Glomerular visceral epithelial cell (primary cell): ENCODE measurements around the gene USP34.
"Not testable (repeated sequence)": the region's sequence is repeated elsewhere in the genome, so short reads cannot be mapped to it uniquely, and the experiment has no call there.

Experiments
- DNase-seq: peaks from one replicate; pipeline ENCODE4 v3.0.0-alpha.2; 2016; ENCODE audit errors: extremely low spot score

The USP34 gene

GRCh38 chr2:61470965-61471904, at the start of gene USP34:
USP34 (minus strand) TSS chr2:61471087; CDS start chr2:61470692, 395 bp downstream.
- DNase-seq, result peak; percentile 96

GRCh38 chr2:61520261-61520660, 49.4 kb upstream of the USP34 start:
- no peak for DNase-seq

- no peak for DNase-seq
Observed at GRCh38 chr2:61512768-61513398, 42.0 kb upstream of the USP34 start.

GRCh38 chr2:61510674-61511671, 40.1 kb upstream of the USP34 start:
- no peak for DNase-seq

GRCh38 chr2:61504949-61505348, 34.1 kb upstream of the USP34 start:
- no peak for DNase-seq

GRCh38 chr2:61499060-61499459, 28.2 kb upstream of the USP34 start:
- no peak for DNase-seq

GRCh38 chr2:61493523-61493942, 22.6 kb upstream of the USP34 start:
- DNase-seq, result no peak

- no peak for DNase-seq
Observed at GRCh38 chr2:61492476-61492875, 21.6 kb upstream of the USP34 start.

GRCh38 chr2:61485281-61485680, 14.4 kb upstream of the USP34 start:
- no peak for DNase-seq

GRCh38 chr2:61478086-61478485, 7.2 kb upstream of the USP34 start:
- DNase-seq, result no peak

- not testable (repeated sequence) for DNase-seq
Observed at GRCh38 chr2:61476929-61477589, 6.2 kb upstream of the USP34 start.

GRCh38 chr2:61471905-61472805, 1.3 kb upstream of the USP34 start:
- DNase-seq, result peak; percentile 23

GRCh38 chr2:61470122-61470951, 550 bp downstream of the USP34 start:
- peak; percentile 82 for DNase-seq

GRCh38 chr2:61469424-61470121, 1.3 kb downstream of the USP34 start:
- no peak for DNase-seq

GRCh38 chr2:61468231-61468630, 2.7 kb downstream of the USP34 start:
- DNase-seq, result not testable (repeated sequence)

GRCh38 chr2:61465045-61465444, 5.8 kb downstream of the USP34 start:
- no peak for DNase-seq

- DNase-seq, result no peak
Observed at GRCh38 chr2:61463769-61464475, 7.0 kb downstream of the USP34 start.

- no peak for DNase-seq
Observed at GRCh38 chr2:61461404-61461803, 9.5 kb downstream of the USP34 start.
